ENCODE results near the gene SLC25A23.
"Not testable (repeated sequence)": the region's sequence is repeated elsewhere in the genome, so short reads cannot be mapped to it uniquely, and the experiment has no call there.

The SLC25A23 gene

GRCh38 chr19:6459262-6460098, at the start of gene SLC25A23:
TSS of gene SLC25A23 (minus strand) at chr19:6459792. CDS start at chr19:6459628, 164 bp downstream.
- DNase-seq (ENCODE audit: low read depth), result peak; percentile 28

DNA sequence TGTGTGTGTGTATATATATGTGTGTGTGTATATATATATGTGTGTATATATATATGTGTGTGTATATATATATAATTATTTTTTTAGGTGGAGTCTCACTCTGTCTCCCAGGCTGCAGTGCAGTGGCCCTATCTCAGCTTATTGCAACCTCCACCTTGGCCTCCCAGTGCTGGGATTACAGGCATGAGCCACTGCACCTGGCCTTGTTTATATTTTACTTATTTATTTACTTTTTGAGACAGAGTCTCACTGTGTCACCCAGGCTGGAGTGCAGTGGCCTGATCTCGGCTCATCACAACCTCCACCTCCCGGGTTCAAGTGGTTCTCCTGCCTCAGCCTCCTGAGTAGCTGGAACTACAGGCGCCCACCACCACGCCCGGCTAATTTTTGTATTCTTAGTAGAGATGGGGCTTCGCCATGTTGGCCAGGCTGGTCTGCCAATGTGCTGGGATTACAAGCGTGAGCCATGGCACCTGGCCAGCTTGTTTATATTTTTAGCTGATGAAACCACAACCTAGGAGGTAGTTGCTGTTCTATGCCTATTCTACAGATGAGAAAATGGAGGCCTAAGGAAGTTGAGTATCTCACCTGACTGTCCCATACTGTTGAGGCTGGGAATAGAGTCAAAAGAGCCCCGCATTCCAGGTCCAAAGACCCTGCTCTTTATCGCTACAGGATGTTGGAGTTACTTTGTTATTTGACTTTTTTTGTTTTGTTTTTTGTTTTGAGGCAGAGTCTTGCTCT, 48.6 kb upstream of the SLC25A23 start:
- DNase-seq (ENCODE audit: low read depth), result not testable (repeated sequence)

DNA sequence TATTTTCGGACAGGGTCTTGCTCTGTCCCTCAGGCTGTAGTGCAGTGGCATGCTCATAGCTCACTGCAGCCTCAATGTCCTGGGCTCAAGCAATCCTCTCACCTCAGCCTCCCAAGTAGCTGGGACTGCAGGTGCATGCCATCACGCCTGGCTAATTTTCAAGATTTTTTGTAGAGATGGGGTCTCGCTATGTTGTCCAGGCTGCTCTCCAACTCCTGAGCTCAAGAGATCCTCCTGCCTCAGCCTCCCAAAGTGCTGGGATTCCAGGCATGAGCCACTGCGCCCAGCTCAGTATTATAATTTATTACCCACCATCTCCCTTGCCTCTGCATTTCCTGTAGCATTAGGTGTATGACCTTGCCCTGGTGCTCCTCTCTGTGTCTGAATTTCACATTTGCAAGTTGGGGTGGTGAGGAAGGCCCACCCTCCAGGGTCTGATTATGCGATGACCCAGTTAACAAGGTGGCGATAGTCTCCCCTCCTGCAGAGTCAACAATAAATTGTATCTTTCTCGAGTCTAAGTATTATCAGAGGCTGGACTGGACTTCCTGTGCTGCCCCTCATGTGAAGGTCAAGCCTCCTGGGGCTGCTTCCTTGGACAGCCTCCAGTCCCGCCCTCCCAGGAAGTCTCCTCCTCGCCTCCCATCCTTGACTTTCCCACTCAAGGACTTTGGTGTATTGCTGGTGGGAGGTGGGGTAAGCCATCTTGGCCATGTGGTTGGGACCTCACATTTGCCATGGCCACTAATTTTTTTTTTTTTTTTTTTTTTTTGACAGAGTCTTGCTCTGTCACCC, 44.0 kb upstream of the SLC25A23 start:
- no peak for DNase-seq (ENCODE audit: low read depth)

GRCh38 chr19:6501740-6502648, 42.4 kb upstream of the SLC25A23 start, which contains the start of gene TUBB4A:
TSS of gene TUBB4A (minus strand) at chr19:6502309. CDS start at chr19:6502212, 97 bp downstream.
- DNase-seq (ENCODE audit: low read depth), result no peak

- DNase-seq (ENCODE audit: low read depth), result no peak
These were observed 41.5 kb upstream of the SLC25A23 start for GRCh38 chr19:6500837-6501739.

- DNase-seq (ENCODE audit: low read depth), result no peak
These were observed 39.6 kb upstream of the SLC25A23 start for GRCh38 chr19:6499052-6499790.

- no peak for DNase-seq (ENCODE audit: low read depth)
These were observed 38.9 kb upstream of the SLC25A23 start for GRCh38 chr19:6498294-6499036.

DNA sequence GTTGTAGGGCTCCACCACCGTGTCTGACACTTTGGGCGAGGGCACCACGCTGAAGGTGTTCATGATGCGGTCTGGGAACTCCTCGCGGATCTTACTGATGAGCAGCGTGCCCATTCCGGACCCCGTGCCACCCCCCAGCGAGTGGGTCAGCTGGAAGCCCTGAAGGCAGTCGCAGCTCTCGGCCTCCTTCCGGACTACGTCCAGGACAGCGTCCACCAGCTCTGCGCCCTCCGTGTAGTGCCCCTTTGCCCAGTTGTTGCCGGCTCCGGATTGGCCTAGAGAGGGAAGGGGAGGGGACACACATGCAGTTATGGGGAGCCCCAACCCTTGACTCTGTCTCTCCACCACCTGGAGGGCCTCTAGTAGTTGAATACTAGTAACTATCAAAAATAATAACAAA, 36.4 kb upstream of the SLC25A23 start:
- no peak for DNase-seq (ENCODE audit: low read depth)

GRCh38 chr19:6494438-6495036, 34.9 kb upstream of the SLC25A23 start:
- no peak for DNase-seq (ENCODE audit: low read depth)

- no peak for DNase-seq (ENCODE audit: low read depth)
These were observed 32.4 kb upstream of the SLC25A23 start for GRCh38 chr19:6491802-6492592.

DNA sequence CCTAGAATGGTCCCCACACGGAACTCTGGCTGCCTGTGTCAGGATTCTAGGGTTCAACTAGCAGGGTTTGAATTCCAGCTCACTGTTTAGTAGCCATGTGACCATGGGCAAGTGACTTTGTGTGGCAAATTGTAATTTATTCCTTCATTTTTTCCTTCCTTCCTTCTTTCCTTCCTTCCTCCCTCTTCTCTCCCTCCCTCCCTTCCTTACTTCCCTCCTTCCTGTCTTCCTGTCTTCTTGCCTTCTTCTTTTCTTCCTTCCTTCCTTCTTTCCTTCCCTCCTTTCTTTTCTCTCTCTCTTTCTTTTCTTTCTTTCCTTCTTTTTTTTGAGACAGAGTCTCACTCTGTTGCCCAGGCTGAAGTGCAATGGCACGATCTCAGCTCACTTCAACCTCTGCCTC, 30.5 kb upstream of the SLC25A23 start:
- DNase-seq (ENCODE audit: low read depth), result no peak

DNA sequence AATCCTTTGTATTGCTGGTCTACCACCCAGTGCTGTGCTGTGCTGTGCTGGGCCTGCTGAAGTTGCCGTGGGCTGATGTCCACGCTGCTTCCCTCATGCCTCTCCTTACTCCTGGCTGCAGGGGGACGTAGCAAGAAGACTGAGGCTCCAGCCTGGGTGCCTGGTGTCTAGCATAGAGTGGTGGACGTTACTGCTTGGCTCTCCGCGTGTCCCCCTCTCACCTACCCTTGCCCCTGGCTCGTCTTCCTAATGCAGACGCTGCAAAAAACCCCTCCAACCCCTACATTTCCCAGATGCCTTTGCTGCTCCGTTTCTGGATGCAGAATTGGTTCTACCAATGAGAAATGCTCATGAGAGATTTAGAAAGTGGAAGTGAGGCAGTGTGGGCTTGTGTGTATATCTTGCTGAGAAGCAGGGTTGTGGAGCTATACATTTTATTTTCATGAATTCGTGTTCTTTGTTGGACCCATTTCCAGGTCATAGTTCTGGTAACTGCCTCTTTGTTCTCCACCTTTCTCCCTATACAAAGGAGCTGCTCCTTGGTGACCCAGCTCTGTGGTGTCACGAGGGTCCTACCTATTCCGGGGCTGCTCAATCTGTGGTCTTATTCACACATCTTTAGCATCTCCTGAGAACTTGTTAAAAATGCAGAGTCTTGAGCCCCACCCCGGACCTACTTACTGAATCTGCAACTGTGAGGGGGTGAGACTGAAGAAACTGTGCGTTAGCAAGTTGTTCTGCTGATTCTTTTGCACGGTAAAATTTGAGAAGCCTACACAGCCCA, 29.9 kb upstream of the SLC25A23 start:
- no peak for DNase-seq (ENCODE audit: low read depth)

GRCh38 chr19:6484831-6485230, 25.2 kb upstream of the SLC25A23 start:
- DNase-seq (ENCODE audit: low read depth), result no peak

- no peak for DNase-seq (ENCODE audit: low read depth)
These were observed 24.6 kb upstream of the SLC25A23 start for GRCh38 chr19:6484230-6484629.

DNA sequence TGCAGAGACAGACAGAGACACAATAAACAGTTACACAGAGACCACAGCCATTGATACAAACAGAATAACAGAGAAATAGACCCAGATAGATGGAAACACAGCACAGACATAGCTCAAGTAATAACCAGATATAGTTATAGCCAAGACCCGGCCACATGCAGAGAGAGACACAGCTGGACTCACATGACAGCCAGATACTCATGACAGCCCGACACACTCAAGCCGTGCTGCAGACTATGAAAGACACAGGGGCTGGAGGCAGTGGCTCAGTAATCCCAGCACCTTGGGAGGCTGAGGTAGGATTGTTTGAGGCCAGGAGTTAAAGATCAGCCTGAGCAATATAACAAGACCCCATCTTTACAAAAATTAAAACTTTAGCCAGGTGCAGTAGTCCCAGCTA, 23.6 kb upstream of the SLC25A23 start:
- DNase-seq (ENCODE audit: low read depth), result no peak

DNA sequence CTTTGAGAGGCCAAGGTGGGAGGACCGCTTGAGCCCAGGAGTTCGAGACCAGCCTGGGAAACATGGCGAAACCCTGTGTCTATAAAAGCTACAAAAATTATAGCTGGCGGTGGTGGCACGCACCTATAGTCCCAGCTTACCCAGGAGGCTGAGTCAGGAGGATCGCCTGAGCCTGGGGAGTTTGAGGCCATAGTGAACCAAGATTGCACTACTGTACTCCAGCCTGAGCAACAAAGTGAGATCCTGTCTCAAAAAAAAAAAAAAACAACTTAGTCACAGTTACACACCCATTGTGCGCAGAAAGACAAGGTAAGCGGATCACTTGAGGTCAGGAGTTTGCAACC, 22.7 kb upstream of the SLC25A23 start:
- no peak for DNase-seq (ENCODE audit: low read depth)

All from stromal cell of bone marrow (primary cell).